Stimulated activated CD4-positive, alpha-beta T cell treated with anti-CD3 and anti-CD28 coated beads, Interleukin-15, amount 100 ng/mL, for 24 hours (primary cell): ENCODE data around the gene FAP.

Source experiments
- DNase-seq: peaks from one replicate; pipeline ENCODE4 v3.0.0-alpha.2; 2020

FAP gene

DNA sequence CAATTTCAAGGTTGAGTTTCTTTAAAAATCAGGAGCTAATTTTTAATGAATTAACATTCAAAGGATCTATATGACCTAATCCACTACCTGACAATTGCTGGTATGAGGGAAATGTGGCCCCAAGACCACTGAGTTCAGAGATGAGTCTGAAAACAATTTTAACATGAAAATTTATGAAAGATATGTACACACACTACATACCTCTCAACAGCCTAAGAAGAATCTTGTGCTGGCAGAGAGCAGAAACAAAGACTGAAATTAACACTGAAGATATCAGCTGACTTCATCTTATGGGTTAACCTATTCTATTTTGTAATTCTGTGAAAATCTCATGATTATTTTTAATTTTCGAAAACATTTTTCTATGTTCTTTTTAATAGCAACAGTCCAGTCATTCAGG lies 1.7 kb downstream of the FAP start:
- no peak for DNase-seq

DNA sequence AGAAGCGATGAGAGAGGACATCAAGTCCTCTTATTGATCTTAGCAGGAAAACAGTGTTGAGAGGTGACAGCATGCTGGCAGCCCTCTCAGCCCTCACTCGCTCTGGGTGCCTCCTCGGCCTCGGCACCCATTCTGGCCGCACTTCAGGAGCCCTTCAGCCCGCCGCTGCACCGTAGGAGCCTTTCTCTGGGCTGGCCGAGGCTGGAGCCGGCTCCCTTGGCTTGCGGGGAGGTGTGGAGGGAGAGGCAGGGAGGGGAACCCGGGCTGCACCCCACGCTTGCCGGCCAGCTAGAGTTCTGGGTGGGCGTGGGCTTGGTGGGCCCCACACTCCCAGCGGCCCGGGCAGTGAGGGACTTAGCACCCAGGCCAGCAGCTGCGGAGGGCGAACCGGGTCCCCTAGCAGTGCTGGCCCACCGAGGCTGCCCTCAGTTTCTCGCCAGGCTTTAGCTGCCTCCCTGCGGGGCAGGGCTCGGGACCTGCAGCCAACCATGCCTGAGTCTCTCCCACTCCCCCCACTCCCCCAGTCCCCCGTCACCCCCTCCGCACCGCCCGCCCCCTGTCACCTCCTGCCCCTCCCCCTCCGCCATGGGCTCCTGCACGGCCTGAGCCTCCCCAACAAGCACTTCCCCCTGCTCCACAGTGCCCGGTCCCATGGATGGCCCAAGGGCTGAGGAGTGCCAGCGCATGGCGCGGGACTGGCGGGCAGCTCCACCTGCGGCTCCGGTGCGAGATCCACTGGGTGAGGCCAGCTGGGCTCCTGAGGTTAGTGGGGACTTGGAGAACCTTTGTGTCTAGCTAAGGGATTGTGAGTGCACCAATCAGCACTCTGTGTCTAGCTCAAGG lies 8.4 kb downstream of the FAP start:
- DNase-seq: no peak

DNA sequence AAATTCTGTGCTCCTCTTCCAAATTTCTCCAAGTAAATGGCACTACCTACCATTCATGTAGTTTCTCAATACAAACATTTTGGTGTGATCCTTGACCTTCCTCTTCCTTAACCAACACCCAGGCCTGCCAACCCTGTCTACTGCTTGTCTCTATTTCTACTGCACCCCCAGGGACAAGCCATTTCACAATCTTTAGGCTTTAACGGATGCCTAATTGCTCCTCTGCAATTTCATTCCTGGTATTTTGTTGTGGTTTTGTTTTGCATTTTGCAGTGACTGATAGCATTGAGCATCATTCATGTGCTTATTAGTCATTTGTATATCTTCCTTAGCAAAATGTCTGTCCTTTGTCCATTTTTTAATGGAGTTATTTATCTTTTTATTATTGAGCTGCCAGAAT lies 10.0 kb downstream of the FAP start:
- no peak for DNase-seq

DNA sequence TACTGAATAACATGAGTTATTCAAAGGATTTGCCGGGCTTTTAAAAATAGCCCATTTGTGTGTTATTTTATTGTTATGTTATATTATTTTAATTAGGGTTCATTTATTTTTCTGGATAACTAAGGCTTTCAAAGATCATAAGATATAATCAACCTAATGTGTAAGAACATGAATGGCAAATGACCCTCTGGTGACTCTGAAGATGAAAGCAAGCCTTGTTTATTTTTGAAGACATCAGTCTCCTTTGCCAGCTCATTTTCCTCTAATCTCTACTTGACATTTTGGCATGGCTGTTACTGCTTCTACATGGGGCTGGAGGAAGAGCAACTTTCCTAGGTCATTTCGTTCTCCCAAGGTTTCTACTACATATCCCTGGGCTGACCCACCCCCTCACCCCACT lies 10.6 kb downstream of the FAP start:
- DNase-seq: no peak

DNA sequence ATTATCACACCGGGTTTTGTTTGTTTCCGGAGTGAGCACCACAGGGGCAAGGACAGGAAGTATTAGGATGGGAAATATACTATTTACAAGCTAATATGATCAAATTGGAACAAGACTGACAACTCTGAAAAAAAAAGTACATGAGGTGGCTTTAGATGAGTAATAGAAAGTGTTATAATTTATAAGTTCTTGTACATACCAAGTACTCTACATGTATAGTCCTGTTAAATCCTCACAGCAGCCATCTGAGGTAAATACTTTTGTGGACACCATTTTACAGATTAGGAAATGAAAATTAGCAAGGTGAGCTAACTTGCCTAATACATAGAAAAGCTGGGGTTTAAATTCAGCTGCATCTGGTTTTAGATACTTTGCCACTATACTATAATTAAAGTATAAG lies 11.2 kb downstream of the FAP start:
- DNase-seq: no peak

DNA sequence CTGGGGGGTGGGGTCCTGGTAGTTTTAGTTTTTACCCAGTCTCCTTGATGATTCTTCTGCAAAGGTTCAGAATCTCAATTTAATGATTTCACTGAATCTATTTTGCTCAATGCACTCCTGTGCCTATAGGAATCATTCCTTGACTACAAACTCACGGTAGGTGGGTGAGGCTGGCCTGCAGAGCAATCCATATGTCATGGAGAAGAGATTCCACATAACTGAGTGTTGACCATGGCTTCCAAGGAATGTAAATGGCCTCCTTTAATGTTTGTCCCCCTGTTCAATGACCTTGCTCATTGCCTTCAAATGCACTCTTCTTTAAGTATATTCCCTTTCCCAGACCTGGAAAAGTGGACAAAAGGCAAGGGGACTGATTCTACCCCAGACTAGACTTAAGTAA lies 12.5 kb downstream of the FAP start:
- DNase-seq: no peak

DNA sequence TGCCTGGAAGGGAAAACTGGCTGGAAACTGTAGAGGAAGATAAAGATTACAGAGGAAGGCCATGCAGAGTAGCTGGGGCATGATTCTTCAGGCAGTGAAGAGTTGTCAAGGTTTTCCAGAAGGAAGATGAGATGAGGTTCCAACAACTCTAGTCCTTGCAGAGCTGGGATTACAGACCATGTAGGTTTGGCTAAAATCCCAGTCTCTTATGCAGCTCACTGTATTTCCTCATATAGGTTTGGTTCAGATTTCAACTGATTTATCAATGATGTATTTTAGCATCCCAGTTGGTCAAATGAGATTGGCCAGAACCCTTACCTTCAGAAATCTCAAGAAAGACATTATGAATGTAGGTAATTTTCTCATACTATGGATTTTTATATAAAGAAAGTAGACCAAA lies 16.4 kb downstream of the FAP start:
- DNase-seq: no peak

DNA sequence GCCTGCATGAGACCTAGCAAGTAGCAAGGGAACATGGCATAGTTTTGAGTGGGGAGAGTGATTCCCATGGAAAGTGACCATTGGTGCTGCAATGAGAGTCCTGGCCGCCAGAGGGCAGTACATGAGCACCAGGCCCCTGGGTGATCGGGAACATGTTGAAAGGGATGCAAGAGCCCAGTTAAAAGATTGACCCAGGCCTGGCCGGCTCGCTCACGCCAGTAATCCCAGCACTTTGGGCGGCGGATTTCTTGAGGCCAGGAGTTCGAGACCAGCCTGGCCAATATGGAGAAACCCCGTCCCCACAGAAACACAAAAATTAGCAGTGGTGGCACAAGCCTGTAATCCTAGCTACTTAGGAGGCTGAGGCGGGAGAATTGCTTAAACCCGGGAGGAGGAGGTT lies 22.2 kb downstream of the FAP start:
- peak; percentile 68 for DNase-seq

DNA sequence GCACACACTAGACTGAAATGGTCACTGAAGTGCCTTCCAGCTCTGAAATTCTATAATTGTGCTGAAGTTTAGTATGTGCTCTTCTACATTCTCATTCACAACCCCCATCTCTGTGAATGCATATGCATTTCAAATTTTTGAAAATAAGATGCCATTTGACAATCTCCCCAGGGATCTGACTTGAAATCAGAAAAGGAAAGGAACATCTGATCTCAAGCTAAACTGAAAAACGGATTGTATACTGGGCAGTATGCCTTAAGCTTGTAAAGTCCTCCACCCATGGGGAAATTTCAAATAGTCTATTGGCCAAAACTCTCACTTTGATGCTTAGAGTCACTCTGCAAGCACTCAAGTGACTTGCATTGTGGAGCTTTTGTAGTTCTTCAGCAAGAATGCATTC lies 22.9 kb downstream of the FAP start:
- DNase-seq: no peak

DNA sequence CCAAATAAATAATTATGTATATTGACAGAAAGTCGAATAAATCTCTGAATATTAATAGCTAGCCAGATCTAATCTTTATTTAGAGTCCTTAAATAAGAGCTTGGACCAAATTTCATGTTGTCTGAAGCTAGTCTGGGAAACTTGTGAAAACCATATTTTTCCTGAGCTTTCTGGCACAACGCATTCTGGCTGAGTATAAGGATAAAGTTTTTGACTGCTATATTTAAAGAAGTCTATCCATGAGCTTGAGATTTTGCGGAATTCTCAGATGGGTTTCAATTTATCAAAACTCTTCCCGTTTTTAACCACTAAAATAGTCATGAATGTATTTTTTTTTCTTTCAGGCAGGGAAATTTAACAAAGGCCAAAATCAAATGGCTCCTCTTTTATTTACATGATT lies 23.8 kb downstream of the FAP start:
- no peak for DNase-seq

DNA sequence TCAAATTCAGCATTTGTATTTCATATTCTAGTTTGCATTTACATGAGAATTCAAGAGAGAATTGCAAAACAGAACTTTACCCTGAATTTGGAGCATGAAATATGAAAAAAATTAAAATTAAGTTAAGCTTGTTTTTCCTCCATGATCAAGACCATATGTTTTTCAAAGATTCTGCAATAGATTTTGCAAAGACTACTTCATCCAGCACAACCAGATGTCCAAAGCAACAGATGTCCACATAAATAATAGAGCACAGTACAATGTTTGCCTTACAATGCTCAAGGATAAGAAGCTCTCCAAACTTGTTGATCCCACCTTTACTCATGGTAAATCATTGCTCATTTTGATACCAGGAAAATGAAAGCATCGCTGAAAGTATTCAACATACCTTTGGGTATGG lies 25.6 kb downstream of the FAP start:
- DNase-seq: no peak

DNA sequence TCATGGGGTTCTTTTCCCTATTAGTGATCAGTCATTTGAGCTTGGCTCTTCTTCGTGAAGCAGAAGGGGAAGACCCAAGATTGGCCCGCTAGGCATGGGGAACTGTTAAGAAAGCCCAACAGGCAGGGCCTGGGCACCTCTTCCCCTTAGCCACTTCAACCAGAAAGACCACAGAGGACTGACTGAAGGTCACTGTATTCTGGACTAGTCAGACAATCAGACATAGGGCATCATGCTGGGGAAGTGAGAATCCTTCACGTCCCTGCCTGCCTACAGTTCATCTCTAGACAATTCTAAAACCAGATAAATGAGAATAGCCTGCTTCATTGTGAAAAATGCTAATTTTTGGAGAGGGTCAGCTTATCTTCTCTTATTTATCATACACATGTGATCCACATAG lies 28.1 kb downstream of the FAP start:
- no peak for DNase-seq

DNA sequence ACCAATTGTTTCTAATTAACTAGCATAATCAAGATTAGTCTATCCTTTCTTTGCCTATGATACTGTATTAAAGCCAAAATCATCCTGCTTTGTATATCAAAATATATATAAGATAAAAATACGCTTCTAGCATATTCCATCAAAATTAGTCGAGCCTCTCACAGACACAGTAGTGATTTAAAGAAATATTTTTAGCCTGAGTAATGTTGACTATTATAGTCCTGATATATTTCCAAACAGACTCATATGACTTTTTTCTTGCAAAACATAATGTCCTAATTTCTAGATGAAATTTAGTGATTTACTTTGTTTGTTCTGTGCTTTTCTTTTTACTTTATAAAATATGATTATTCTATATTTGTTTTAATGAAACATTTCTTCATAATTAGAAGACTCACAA lies 30.9 kb downstream of the FAP start:
- DNase-seq: no peak

DNA sequence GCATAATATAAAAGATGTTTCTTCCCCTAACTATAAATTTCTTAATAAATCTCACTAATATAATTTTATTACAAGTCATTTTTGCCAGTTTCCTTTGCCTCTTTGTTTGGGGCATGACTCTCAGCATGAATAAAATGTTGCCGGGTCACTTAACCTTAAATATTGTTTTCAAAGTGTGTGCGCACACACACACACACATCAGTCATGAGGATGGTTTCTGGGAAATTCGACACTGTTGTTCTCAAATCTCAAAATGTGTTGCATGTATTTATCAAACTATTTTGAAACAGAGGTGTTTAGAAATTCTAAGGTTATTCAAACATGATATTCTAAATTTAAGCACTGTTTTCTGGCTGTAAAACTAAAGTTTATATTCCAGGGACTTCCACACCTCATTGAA lies 31.5 kb downstream of the FAP start:
- no peak for DNase-seq

DNA sequence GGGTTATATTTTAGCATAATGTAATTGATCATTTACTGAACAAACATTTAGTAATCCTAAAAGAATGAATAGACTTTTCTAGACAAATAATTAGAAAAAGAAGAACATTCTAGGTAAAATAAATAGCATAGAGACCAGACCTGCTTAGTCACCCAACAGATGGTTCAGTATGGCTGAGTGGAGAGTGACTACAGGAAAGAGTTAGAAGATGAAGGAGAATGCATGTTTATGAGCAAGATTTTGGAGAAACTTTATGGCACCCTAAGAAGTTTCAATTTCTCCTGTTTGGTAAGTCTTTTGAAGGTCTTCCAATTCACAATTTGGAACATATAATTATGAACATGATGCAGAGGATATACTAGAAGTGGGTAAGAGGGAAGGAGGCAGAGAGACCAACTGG lies 32.9 kb downstream of the FAP start:
- no peak for DNase-seq

DNA sequence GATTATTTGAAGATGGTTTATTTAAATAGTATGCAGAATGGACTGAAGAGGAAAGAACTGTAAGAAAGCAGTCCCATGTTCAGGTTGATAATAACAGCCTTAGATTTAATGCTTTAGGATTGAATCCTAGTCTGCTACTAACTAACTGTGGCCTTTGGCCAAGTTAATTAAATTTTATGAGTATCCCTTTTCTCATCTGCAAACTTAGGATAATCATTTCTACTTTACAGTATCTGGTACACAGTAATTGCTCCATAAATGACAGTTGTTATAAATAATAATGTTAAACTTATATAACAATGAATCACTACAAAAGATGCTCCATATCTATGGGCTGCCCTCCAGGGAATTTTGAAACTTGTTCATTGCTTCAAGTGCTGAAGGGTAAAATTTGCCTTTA lies 41.0 kb downstream of the FAP start:
- DNase-seq: no peak

DNA sequence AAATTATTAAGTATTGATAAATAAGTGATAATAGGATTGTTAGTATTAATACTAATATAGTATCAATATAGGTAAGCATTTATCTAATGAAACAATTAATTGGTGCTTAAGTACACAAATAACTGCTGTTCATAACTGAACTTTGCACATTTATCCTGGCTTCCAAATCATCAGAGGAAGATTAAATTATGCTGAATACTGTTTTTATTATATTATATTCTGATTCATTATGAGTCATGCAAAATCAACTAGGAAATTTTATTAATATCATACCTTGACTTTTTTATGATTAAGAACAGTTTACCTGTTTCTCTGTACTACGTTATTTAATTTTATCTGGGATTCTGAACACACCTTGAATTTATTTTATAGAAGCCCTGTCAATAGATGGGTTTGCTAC lies 42.6 kb downstream of the FAP start:
- no peak for DNase-seq

DNA sequence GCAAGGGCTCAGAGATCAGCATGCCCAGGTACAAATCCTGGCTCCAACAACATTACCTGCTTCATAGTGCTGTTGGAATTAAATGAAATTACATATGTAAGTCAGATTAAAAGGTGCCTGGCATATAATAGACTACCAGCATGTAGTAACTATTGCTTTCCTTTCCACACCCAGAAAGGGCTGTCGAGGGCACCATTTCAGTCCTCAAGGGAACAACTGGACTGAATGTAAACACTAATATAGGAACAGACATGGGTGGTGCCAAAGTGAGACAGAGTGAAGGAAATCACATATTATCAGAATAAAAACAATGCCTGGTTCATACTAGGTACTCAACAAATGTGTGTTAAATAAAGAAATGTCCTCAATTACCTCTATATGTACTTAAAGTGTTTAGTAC lies 43.3 kb downstream of the FAP start:
- DNase-seq: no peak

DNA sequence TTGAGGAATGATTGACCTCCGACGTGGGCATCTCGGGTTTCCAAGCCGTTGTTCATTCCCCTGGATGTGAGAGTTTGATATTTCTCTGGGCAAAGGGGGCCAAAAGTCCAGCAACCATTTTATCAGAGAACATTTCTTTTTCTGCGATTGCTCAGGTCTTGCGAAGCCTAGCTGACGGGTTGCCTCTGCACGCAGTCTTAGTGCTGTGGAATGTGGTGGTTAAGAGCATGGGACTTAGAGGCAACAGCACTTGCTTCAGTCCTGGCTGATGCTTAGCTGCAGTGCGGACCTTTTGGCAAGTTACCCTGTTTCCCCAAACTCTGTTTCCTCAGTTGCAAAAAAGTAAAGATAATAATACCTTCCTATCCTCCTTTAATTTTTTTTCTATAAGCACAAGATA lies 45.0 kb downstream of the FAP start:
- no peak for DNase-seq

DNA sequence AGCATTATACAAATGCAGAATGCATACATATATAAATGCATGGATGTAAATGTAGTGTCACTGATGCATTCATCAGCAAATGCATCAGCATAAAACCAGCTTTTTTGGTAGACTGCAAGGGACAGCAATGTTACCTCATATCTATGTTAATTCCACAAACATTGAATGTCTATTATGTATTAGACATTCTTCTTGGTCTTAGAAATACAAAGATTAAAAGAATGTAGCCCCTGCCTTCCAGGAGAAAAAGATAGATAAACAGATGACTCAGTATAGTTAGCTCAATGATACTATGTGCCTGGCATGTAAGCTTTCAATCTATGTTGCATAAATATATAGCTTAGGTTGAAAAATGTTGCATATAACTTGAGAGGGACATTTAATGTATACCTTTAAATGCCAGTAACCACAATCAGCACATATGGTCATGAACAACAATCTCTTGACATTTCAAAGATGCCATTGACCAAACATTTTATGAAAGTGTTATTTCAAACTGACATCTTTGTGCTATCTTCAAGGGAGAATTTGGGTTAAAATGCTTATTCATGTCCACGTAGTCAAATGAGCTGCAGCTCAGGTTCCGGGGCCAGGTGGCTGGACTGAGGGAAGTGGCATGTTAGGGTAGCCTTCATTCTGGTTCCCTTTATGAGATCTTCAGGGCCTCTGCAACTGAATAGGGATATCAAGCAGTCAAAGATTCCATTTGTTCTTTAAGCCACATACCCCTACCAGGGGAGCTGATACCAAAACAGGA lies 46.0 kb downstream of the FAP start:
- no peak for DNase-seq

DNA sequence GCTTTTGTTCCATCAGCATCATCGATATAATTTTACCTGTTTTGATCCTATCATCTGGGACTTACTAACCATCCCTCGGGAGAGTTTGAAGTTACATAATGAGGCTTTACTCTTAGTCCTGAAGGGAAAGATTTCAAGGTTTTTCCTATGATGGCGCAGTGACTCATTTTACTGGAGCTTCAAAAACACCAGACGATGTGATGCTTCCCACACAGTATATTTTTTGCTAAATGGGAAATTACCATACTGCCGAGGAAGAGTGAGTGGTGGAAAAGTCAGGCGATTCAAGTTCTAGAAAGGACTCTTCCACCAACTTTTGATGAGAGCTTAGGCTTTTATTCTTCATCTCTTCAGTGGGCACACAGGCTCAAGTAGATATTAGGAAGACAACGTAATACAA lies 46.6 kb downstream of the FAP start:
- DNase-seq: no peak

DNA sequence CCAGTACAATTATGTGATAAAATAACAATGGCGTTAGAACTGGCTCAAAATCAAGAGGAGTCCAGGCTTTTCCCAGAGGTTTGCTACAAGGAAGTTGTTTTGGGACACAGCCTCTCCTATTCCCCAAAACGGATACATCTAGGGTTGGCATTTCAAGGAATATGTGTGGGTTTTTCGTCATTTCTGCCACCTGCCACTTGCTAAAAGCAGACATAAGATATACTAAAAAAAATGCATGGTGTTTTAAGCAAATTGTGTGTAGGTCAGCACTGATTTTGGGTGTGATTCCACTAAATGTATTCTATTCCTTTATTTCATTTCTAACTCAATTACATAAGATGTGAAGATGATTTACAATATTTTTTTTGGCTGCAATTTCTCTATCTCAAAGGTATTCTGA lies 54.8 kb downstream of the FAP start:
- DNase-seq: no peak

DNA sequence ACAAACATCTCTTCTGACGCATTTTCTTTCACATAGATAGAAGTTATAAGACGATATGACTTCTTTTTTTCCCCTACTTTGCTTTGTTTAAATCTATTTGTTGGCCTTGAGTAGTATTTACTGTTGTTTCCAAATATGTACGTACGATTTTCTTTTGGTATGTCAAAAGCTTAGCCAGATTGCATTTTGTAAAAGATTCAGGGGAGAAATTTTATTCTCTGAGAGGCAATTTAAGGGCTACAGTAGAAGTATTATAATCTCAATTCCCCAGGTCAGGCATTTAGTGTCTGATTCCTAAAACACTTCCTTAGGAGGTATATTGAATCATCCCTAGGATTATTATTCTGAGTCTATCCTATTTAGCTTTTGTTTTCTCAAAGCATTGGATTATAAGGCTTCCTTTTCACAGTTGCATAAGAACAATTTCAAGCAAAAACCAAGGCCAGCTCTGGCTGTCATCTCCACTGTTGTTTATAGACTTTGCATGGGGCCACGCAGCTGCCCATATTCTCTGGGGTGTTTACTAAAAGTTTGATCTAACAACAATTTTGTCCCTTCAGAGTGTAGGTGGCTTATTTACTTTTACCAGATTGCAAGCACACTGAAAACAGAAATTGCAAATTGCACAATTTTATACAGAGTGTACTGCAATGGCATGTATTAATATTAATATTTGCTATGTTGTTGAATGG lies 57.6 kb downstream of the FAP start:
- DNase-seq: no peak

DNA sequence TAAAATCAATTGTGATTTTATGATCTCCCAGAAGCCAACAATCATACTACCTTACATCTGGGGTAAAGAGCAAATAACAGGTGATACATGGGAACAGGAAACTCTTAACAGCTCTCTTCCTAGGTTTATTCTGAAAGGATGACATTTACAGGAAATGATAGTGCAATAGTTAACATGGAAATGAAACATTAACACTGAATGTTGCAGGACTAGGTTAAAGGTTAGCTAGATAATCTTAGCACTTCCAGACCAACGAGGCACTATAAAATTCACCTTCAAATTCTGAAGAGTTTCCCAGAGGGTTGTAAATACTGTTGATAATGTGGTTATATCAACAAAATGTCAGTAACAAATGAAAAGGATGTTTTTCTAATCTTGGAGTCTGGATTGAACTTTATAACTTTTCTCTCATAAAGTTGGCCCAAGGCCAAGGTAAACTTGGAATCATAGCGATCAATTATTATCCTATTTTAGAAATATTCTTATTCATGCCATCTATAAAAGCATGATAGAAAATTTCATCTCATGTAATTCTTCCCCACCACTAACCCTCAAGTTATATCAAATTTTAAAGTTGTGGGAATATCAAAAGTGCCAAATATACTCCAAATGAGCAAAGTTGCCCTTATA lies 58.3 kb downstream of the FAP start:
- DNase-seq: no peak
